ENCODE results near the gene TM4SF5. TPM values are rescaled to one million over a fixed set of nuclear protein-coding genes. Genes with fewer than 3 reads are reported as not detected.
"Not testable (repeated sequence)": the region's sequence is repeated elsewhere in the genome, so short reads cannot be mapped to it uniquely, and the experiment has no call there.

Gene TM4SF5
- total RNA-seq, 1 experiment from 2014 or later = not detected

GRCh38 chr17:4823373-4824089, 51.8 kb downstream of the TM4SF5 start:
- DNase-seq (ENCODE audit: low read depth) = no peak

- no peak for DNase-seq (ENCODE audit: low read depth)
Measured at GRCh38 chr17:4827399-4827798, 55.7 kb downstream of the TM4SF5 start.

- DNase-seq (ENCODE audit: low read depth) = not testable (repeated sequence)
Measured at GRCh38 chr17:4832829-4833177, 61.1 kb downstream of the TM4SF5 start.

Other genes starting within 250 kb of the TM4SF5 start
- 58.8 and 69.1 TPM in 2 replicates for gene MYBBP1A, start 216.5 kb upstream of the TM4SF5 start, total RNA-seq (2014; rRNA removed)
- not detected in 2 replicates for gene GGT6, start 211.3 kb upstream of the TM4SF5 start, total RNA-seq (2014; rRNA removed)
- gene SMTNL2, start 187.4 kb upstream of the TM4SF5 start, total RNA-seq (2014; rRNA removed) = not detected in 2 replicates
- gene ALOX15, start 130.2 kb upstream of the TM4SF5 start, total RNA-seq (2014; rRNA removed) = not detected in 2 replicates
- 19.0 and 22.4 TPM in 2 replicates for gene PELP1, start 67.7 kb upstream of the TM4SF5 start, total RNA-seq (2014; rRNA removed)
- 9.0 and 12.6 TPM in 2 replicates for gene ARRB2, start 61.3 kb upstream of the TM4SF5 start, total RNA-seq (2014; rRNA removed)
- 16.0 and 23.6 TPM in 2 replicates for gene MED11, start 40.5 kb upstream of the TM4SF5 start, total RNA-seq (2014; rRNA removed)
- 0.06 TPM in 1 of 2 replicates, not detected in the other for gene ZMYND15, start 32.1 kb upstream of the TM4SF5 start, total RNA-seq (2014; rRNA removed)
- gene CXCL16, start 32.0 kb upstream of the TM4SF5 start, total RNA-seq (2014; rRNA removed) = 0.29 and 0.58 TPM in 2 replicates
- 0.17 and 0.38 TPM in 2 replicates for gene VMO1, start 14.5 kb downstream of the TM4SF5 start, total RNA-seq (2014; rRNA removed)
- gene GLTPD2, start 17.1 kb downstream of the TM4SF5 start, total RNA-seq (2014; rRNA removed) = not detected in 2 replicates
- 165 and 204 TPM in 2 replicates for gene PSMB6, start 24.3 kb downstream of the TM4SF5 start, total RNA-seq (2014; rRNA removed)
- 13.6 and 15.3 TPM in 2 replicates for gene PLD2, start 35.3 kb downstream of the TM4SF5 start, total RNA-seq (2014; rRNA removed)
- 26.7 and 33.6 TPM in 2 replicates for gene MINK1, start 61.5 kb downstream of the TM4SF5 start, total RNA-seq (2014; rRNA removed)
- gene C17orf107, start 127.7 kb downstream of the TM4SF5 start, total RNA-seq (2014; rRNA removed) = under 0.01 and 0.06 TPM in 2 replicates
- gene CHRNE, start 131.2 kb downstream of the TM4SF5 start, total RNA-seq (2014; rRNA removed) = 0.19 TPM in 1 of 2 replicates, not detected in the other
- gene GP1BA, start 160.4 kb downstream of the TM4SF5 start, total RNA-seq (2014; rRNA removed) = not detected in 2 replicates
- gene SLC25A11, start 168.2 kb downstream of the TM4SF5 start, total RNA-seq (2014; rRNA removed) = 92.3 and 93.5 TPM in 2 replicates
- gene RNF167, start 168.4 kb downstream of the TM4SF5 start, total RNA-seq (2014; rRNA removed) = 34.4 and 38.2 TPM in 2 replicates
- gene PFN1, start 176.6 kb downstream of the TM4SF5 start, total RNA-seq (2014; rRNA removed) = 1,610 and 1,782 TPM in 2 replicates
- 5.2 and 7.9 TPM in 2 replicates for gene ENO3, start 179.2 kb downstream of the TM4SF5 start, total RNA-seq (2014; rRNA removed)
- 69.6 and 75.0 TPM in 2 replicates for gene SPAG7, start 195.9 kb downstream of the TM4SF5 start, total RNA-seq (2014; rRNA removed)
- 12.4 and 13.2 TPM in 2 replicates for gene CAMTA2, start 215.8 kb downstream of the TM4SF5 start, total RNA-seq (2014; rRNA removed)
- 0.34 and 0.64 TPM in 2 replicates for gene INCA1, start 225.6 kb downstream of the TM4SF5 start, total RNA-seq (2014; rRNA removed)
- 75.9 and 82.0 TPM in 2 replicates for gene KIF1C, start 226.1 kb downstream of the TM4SF5 start, total RNA-seq (2014; rRNA removed)

Data from LHCN-M2 (cell line).